Hematopoietic multipotent progenitor cell treated with erythropoietin and hydrocortisone succinate and interleukin-3 and kit ligand, for 17 days (in vitro differentiated cells): ENCODE measurements around the gene PPT1.

Experiments
- DNase-seq: peaks from one replicate; pipeline ENCODE4 v3.0.0-alpha.2; 2015; ENCODE audit warnings: low spot score

PPT1 gene

DNA sequence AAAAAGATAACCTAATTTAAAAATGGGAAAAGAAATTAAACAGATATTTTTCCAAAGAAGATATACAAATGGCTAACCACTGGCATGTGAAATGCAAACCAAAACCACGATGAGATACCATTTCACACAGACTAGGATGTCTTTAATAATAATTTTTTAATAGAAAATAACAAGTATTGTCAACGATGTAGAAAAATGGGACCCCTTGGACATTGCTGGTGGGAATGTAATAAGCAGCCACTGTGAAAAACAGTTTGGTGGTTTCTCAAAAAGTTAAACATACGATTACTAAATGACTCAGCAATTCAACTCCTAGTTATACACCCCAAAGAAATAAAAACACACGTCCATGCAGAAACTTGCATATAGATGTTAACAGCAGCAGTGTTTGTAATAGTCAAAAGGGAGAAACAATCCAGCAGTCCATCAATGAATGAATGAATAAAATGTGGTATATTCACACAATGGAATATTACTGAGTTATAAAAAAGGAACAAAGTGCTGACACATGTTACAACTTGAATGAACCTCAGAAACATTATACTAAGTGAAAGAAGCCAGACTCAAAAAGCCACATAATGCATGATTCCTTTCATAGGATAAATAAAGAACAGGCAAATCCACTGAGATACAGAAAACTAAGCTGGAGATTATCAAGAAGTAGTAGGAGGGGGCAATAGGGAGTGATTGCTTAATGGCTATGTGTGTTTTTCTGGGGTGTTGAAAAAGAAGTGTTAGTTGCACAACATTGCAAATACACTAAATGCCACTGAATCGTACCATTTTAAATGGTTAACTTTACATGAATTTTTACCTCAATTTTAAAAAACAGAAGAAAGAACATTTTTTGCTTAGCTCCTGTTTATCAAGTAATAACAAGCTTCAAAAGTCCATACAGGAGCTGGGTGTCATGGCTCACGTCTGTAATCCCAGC is 4.1 kb downstream of the PPT1 start:
- DNase-seq, result peak; percentile 21

GRCh38 chr1:40092241-40092640 is 4.8 kb downstream of the PPT1 start:
- no peak for DNase-seq

DNA sequence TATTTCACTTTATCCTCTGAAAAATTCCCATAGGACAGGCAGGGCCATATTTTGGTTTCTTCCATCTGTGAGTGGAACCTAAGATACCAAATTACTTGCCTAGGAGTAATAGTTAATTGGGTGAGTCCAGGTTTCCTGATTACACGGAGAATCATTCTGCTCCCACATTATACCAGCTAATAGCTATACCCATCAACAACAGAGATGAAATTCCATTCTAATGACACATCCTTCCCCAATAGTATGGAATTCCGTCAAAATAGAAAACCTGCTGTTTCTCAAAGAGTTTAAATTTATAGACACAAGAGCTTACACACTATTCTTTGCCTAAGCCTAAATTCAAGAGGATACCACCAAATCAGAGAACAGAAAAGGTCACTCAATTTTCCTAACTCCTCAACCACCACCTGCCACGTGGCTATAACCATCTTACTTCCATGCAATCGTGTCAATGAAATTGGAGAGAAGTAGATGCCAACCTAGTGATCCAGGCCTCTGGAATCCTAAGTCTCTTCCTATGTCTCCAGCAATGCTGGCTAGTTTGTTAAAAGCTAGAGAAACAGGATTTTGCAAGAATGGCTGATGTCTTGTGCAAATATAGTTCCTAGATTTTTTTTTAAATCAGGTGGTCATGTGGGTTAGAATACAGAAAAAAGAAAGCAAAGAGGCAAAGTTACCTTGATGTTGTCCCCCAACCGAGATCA is 6.2 kb downstream of the PPT1 start:
- DNase-seq, result no peak

DNA sequence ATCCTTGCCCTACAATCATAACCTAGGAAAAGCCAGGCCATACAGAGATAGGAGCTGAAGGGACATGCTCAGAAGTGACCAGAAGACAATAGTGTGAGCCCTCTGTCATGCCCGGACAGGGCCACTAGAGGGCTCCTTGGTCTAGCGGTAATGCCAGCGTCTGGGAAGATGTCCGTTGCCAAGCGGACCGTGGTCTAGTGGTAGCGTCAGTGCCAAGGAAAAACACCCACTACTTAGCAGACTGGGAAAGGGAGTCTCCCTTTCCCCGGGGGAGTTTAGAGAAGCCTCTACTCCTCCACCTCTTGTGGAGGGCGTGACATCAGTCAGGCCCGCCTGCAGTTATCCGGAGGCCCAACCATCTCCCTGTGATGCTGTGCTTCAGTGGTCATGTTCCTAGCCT is 12.3 kb downstream of the PPT1 start:
- DNase-seq, result peak; percentile 55

DNA sequence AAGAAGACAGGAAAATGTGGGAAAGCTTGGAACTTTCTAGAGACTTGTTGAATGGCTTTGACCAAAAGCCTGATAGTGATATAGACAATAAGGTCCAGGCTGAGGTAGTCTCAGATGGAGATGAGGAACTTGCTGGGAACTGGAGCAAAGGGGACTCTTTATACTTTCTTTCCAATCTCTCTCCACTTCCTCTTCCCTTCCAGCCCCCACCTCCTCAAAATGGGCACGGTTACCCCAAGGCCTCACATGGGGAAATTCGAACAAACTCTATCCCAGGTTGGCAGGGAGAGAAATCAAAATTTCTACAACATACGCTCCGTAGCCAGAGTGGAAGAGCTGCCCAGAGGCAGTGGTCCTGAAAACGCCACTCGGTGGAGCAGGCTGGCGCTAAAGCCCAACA is 15.2 kb downstream of the PPT1 start:
- no peak for DNase-seq

DNA sequence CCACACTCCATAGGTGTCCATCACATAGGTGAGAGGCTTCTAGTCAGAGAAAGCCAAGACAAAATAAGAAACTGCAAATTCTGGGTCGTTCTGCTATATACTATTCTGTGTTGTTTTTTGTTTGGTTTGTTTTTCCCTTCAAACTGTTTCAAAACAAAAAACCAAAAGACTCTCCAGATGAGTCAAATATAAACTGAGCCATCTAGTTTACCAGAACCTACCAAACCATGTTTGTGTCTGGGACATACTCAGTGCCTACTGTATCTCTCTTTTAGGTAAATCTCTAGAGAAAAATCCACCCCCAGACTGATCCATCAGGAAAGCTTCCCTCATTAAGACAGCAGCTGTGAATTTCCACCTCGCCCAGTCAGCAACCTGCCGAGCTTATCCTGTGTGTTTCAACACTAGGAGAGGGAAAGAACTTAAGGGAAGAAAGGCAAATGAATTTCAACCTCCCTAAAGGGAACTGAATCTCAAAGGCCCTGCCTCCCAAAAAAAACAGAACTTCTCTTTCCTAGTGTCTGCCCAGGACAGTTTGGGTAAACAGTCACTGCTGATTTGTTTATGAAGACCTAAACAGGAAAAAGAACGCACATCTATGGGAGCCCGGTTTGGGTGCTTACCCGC is 17.2 kb downstream of the PPT1 start:
- no peak for DNase-seq

- DNase-seq, result peak; percentile 72
These were observed 18.3 kb downstream of the PPT1 start for GRCh38 chr1:40078512-40079333.

- no peak for DNase-seq
These were observed 20.1 kb downstream of the PPT1 start for GRCh38 chr1:40076895-40077312.

DNA sequence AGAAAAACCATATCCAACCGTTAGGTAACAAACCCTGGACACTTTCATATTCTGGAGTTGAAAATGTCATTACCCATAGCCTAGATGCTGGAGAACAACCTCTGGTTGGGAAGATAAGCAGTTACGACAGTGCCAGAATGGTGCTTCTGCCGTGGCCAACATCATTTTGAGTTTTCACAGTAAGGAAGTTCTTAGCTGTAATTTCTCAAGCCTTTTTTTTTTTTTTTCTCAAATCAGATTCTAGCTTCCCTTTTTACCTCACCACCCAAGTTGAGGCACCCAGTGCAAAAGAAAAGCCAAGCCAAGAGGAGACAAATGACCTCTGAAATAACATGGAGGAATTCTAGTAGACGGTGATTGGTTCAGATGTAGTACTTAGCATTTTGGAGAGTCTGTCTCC is 21.8 kb downstream of the PPT1 start:
- no peak for DNase-seq

GRCh38 chr1:40073062-40073461 is 24.0 kb downstream of the PPT1 start:
- DNase-seq, result no peak

- DNase-seq, result no peak
These were observed 24.9 kb downstream of the PPT1 start for GRCh38 chr1:40072142-40072541.

DNA sequence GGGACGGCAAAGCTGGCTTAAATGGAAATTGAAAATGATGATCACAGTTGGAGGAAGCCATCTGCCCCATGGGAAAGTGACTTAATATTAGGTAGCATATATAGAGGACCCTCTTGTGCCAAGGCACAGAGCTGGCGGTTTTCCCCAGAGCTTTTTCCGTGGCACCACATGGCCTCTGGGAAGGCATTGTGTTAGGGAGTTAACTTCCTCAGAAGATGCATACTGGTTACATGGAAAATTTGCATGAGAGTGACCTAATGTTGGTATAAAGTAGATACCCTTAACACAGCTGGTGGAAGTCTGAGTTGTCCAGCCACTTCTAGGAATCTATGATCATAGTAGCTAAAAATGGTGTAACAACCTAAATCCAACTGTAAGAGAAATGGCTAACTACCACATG is 29.2 kb downstream of the PPT1 start:
- DNase-seq, result no peak

DNA sequence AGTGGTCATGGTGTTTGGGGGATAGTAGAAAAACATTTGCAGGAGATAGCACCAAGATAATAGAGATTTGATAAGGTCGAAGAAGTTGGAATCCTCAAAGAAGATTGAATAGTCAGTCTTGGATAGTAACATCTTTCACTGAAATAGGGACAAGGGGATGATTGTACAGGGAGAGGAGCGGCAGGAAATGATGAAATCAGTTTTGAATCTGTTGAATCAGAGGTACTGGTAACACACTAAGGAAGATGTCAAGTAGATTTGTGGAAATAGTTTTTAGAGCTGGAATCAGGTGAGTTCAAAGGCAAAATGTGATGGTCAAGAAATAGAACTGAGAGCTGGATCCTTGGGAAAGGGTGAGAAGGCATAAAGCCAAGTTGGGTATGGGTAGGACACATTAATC is 30.0 kb downstream of the PPT1 start:
- no peak for DNase-seq

- DNase-seq, result no peak
These were observed 32.1 kb downstream of the PPT1 start for GRCh38 chr1:40064797-40065499.

GRCh38 chr1:40059960-40060750 is 36.9 kb downstream of the PPT1 start:
- DNase-seq, result no peak

DNA sequence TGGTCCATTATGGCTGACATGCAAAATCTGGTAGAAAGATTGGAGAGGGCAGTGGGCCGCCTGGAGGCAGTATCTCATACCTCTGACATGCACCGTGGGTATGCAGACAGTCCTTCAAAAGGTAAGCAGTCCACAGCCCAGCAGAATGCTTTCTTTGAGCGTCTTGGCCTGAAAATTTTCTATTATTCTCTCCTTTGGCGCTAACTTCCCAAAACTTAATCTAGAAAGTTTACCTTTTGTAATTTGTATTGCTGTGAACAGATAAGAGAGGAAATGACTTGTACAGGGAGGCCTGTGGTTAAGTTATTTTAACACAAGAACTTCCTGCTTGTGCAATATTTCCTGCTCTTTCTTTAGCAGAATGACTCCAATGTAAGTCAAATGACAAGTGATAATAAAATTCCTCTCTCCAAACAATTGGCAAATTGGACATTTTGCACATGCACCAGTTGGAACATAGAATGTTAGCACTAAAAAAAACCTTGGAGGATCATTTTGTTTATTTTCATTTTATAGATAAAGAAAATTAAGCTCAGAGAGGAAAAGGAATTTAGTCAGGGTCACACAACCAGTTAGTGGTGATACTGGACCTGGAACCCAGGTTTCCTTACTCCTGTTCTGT is 37.6 kb downstream of the PPT1 start:
- no peak for DNase-seq

DNA sequence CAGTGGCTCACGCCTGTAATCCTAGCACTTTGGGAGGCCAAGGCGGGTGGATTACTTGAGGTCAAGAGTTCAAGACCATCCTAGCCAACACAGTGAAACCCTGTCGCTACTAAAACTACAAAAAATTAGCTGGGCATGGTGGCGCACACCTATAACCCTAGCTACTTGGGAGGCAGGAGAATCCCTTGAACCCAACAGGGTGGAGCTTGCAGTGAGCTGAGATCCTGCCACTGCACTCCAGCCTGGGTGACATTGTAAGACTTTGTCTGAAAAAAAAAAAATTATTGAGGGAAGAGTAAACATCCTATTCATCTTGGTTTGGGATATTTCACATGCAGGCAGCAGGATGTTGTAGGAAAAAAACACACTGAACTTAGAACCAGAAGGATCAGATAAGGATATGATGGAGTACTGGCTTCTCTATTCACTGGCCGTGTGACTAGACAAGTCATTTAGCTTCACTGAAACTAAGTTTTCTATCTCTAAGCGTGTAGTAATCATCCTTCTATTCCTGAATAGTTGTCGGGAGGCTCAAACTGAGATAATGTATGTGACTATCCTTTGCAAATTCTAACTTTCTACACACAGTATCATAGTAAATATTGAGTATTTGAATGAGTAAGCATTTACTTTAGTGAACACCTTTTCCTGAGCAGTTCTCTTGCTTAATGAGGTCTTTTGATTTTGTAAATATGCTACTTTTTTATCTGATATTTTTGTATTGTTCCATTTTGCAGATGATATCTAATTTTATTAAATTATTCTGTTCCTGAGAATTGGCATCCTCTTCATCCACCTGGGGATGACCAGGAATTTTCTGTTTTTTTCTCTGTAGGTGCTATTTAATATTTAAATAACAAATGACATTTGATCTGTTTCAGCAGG is 38.4 kb downstream of the PPT1 start:
- no peak for DNase-seq

DNA sequence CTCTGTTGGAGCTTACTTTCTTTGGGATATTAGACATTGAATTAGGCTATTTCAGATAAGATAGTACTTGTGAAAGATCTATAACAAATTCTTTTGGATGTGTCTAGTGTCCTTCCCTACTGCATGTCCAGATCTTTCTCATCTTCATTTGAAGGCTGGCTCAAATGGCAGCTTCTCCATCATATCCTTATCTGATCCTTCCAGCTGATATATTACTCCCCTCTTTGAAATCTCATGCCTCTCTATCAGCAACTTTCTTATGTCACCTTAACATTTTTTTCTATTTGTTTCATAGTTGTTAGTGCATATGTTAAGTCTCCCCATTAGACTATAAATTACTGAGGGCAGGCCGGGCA is 39.0 kb downstream of the PPT1 start:
- DNase-seq, result no peak
